ENCODE results near the gene NFATC3. TPM values are rescaled to one million over a fixed set of nuclear protein-coding genes. Genes with fewer than 3 reads are reported as not detected.

Gene NFATC3
- total RNA-seq, 2 donors from 2014 or later, result 94.5 to 101 TPM

- DNase-seq, result no peak
- no peak overlapping the region for H3K27ac Mint-ChIP-seq
- no peak for ATAC-seq
- H3K9me3 ChIP-seq (ENCODE audit: control insufficient read depth, low read length, poor library complexity, severe bottlenecking), result no peaks in the 10 kb centered on the region
- H3K4me1 Mint-ChIP-seq, result peaks cover 6% of the 10 kb centered on the region
- H3K4me3 Mint-ChIP-seq, result no peak overlapping the region
- peaks cover 4% of the 10 kb centered on the region for H3K36me3 Mint-ChIP-seq (ENCODE audit: low read depth)
- H3K27me3 Mint-ChIP-seq, result no peaks in the 10 kb centered on the region
Observed at GRCh38 chr16:68202091-68202519, 116.9 kb downstream of the NFATC3 start.

DNA sequence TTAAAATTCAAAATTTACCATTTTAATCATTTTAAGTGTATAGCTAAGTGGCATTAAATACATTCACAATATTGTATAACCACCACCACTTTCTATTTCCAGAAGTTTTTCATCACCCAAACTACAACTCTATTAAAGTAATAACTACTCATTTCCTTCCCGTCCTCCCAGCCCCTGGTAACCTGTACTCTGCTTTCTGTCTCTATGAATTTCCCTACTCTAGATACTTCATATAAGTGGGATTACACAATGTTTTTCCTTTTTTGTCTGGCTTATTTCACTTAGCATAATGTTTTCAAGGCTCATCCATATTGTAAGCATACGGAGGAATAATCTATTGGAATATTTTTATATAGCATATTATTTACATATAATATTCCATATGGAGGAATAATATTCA is 121.1 kb downstream of the NFATC3 start:
- Mint-ChIP-seq H3K36me3 (ENCODE audit: low read depth) (no peaks in the 10 kb centered on the region), H3K27ac (peak overlapping the region; percentile 53), H3K4me3 (no peak overlapping the region), H3K27me3 (no peaks in the 10 kb centered on the region), H3K4me1 (peaks cover 13% of the 10 kb centered on the region)
- no peak for DNase-seq
- H3K9me3 ChIP-seq (ENCODE audit: control insufficient read depth, low read length, poor library complexity, severe bottlenecking), result no peaks in the 10 kb centered on the region
- no peak for ATAC-seq

DNA sequence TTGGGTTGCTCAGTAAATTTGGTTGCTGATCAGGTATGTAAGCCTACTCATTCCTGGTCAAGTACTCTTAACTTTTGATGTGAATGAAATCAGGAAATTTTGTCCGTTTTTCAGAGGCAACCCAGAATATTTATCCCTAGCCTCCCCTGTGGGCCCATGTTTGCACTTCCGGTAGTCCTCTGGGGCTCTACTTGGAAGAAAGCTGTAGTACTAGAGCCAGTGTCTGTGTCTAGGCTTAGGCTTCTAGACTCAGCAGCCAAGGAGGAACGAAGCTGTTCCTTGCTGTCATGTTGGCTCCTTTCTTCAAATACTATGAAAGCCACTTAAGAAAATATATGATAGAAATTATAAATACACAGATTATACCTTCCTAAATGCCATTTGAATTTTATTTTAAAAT is 129.6 kb downstream of the NFATC3 start:
- DNase-seq, result no peak
- H3K4me3 Mint-ChIP-seq, result no peak overlapping the region
- peak overlapping the region; percentile 78 for H3K27ac Mint-ChIP-seq
- ATAC-seq, result no peak
- H3K4me1 Mint-ChIP-seq, result peaks cover 26% of the 10 kb centered on the region
- H3K36me3 Mint-ChIP-seq (ENCODE audit: low read depth), result peaks cover 5% of the 10 kb centered on the region
- H3K9me3 ChIP-seq (ENCODE audit: control insufficient read depth, low read length, poor library complexity, severe bottlenecking), result no peaks in the 10 kb centered on the region
- no peaks in the 10 kb centered on the region for H3K27me3 Mint-ChIP-seq

DNA sequence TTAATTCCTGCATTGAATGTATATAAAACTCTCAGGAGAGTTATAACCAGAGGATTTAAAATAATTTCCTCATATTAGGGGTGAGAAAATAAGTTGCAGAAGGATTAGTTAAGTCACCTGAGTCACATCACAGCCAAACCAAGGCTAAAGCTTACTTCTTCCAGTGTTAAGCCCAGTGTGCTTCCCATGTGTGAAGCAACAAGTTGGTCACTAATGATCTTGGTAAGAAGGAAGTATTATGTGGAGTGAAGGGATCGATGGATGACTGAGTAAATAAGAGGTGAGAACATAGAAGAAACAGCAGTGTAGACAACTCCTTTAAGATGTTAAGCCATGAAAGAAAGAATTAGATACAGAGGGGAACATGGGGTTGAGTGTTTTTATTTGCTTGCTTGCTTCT is 130.1 kb downstream of the NFATC3 start:
- Mint-ChIP-seq H3K27me3 (no peaks in the 10 kb centered on the region), H3K27ac (peak overlapping the region; percentile 78), H3K36me3 (ENCODE audit: low read depth) (peaks cover 5% of the 10 kb centered on the region), H3K4me1 (peaks cover 24% of the 10 kb centered on the region), H3K4me3 (no peak overlapping the region)
- ATAC-seq (no peak), DNase-seq (no peak)
- H3K9me3 ChIP-seq (ENCODE audit: control insufficient read depth, low read length, poor library complexity, severe bottlenecking), result no peaks in the 10 kb centered on the region

- Mint-ChIP-seq H3K4me3 (no peak overlapping the region), H3K36me3 (ENCODE audit: low read depth) (peaks cover 5% of the 10 kb centered on the region), H3K4me1 (peaks cover 21% of the 10 kb centered on the region), H3K27me3 (no peaks in the 10 kb centered on the region), H3K27ac (peak overlapping the region; percentile 78)
- no peak for ATAC-seq
- no peak for DNase-seq
- H3K9me3 ChIP-seq (ENCODE audit: control insufficient read depth, low read length, poor library complexity, severe bottlenecking), result no peaks in the 10 kb centered on the region
Observed at GRCh38 chr16:68216240-68216639, 131.1 kb downstream of the NFATC3 start.

DNA sequence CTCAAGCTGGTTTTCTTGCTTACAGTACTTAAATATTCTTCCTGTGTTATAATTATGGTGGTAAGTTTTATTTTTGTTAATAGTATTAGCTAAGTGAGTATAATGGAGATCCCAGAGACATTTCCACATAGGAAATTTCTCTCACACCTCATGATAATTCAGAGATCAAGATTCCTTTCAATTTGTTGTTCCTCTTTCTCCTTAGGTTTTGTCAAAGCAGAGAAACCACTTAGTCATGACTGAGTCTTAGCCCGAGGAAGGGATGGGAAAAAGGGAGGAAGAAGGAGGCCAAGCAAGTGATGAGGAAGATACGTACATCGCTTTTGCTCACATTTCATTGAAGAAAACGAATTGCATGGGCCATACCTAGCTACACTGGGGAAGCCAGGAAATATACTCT is 132.3 kb downstream of the NFATC3 start:
- no peak for ATAC-seq
- Mint-ChIP-seq H3K36me3 (ENCODE audit: low read depth) (peaks cover 5% of the 10 kb centered on the region), H3K4me3 (no peak overlapping the region), H3K27ac (no peak overlapping the region), H3K27me3 (no peaks in the 10 kb centered on the region), H3K4me1 (peaks cover 11% of the 10 kb centered on the region)
- no peaks in the 10 kb centered on the region for H3K9me3 ChIP-seq (ENCODE audit: control insufficient read depth, low read length, poor library complexity, severe bottlenecking)
- DNase-seq, result no peak

DNA sequence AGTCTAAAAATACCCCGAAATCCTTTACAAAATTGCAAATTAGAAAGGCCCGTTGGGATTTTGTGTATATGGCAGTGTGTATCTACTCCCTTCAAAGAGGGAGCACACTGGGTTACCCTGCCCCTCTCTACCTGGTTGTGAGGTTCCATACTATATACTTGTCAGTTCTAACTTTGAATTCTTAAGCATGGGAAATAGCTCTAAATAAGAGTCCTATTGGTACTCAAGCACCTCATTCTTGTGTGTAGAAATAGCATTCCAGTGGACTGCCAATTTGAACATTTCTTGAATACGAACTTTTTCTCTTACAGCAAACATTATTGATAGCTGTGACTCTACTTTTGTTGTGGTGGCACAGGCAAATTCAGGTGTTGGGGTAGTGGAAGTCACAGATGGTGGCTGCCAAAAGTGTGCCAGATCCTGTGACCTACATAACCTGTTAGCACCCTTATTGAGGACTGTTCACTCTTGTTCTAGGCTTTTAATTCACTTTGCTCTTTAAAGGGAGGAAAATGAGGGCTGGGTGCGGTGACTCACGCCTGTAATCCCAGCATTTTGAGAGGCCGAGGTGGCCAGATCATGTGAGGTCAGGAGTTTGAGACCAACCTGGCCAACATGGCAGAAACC is 134.7 kb downstream of the NFATC3 start:
- peaks cover 5% of the 10 kb centered on the region for H3K36me3 Mint-ChIP-seq (ENCODE audit: low read depth)
- H3K27me3 Mint-ChIP-seq, result no peaks in the 10 kb centered on the region
- peak overlapping the region; percentile 72 for H3K27ac Mint-ChIP-seq
- H3K9me3 ChIP-seq (ENCODE audit: control insufficient read depth, low read length, poor library complexity, severe bottlenecking), result no peaks in the 10 kb centered on the region
- no peak for DNase-seq
- no peak for ATAC-seq
- no peak overlapping the region for H3K4me3 Mint-ChIP-seq
- H3K4me1 Mint-ChIP-seq, result peaks cover 11% of the 10 kb centered on the region

GRCh38 chr16:68223072-68223471 is 137.9 kb downstream of the NFATC3 start:
- H3K27me3 Mint-ChIP-seq, result no peaks in the 10 kb centered on the region
- no peaks in the 10 kb centered on the region for H3K9me3 ChIP-seq (ENCODE audit: control insufficient read depth, low read length, poor library complexity, severe bottlenecking)
- no peak for ATAC-seq
- DNase-seq, result no peak
- no peaks in the 10 kb centered on the region for H3K36me3 Mint-ChIP-seq (ENCODE audit: low read depth)
- H3K4me1 Mint-ChIP-seq, result peaks cover 22% of the 10 kb centered on the region
- H3K4me3 Mint-ChIP-seq, result no peak overlapping the region
- no peak overlapping the region for H3K27ac Mint-ChIP-seq

DNA sequence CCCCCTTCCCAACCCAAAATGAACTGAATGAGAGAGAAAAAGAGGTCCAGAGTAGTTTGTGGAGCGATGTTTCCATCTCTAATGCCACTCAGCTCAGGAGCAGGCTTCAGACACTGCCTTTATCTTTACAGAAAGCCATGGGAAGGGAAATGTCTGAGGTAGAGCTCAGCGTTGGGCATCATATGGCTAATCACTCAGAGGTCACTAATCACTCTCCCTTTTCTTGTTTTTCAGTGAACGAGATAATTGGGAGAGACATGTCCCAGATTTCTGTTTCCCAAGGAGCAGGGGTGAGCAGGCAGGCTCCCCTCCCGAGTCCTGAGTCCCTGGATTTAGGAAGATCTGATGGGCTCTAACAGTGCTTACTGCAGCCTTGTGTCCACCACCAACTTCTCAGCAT is 140.9 kb downstream of the NFATC3 start:
- DNase-seq, result no peak
- H3K27ac Mint-ChIP-seq, result peak overlapping the region; percentile 47
- no peaks in the 10 kb centered on the region for H3K36me3 Mint-ChIP-seq (ENCODE audit: low read depth)
- ATAC-seq, result no peak
- H3K4me1 Mint-ChIP-seq, result peaks cover 22% of the 10 kb centered on the region
- H3K9me3 ChIP-seq (ENCODE audit: control insufficient read depth, low read length, poor library complexity, severe bottlenecking), result no peaks in the 10 kb centered on the region
- H3K27me3 Mint-ChIP-seq, result no peaks in the 10 kb centered on the region
- H3K4me3 Mint-ChIP-seq, result no peak overlapping the region

- no peak overlapping the region for H3K4me3 Mint-ChIP-seq
- H3K9me3 ChIP-seq (ENCODE audit: control insufficient read depth, low read length, poor library complexity, severe bottlenecking), result no peaks in the 10 kb centered on the region
- H3K36me3 Mint-ChIP-seq (ENCODE audit: low read depth), result no peaks in the 10 kb centered on the region
- H3K4me1 Mint-ChIP-seq, result peaks cover 22% of the 10 kb centered on the region
- H3K27me3 Mint-ChIP-seq, result no peaks in the 10 kb centered on the region
- peak overlapping the region; percentile 47 for H3K27ac Mint-ChIP-seq
- ATAC-seq (peak; percentile 20), DNase-seq (no peak)
Observed at GRCh38 chr16:68227183-68227793, 142.1 kb downstream of the NFATC3 start.

DNA sequence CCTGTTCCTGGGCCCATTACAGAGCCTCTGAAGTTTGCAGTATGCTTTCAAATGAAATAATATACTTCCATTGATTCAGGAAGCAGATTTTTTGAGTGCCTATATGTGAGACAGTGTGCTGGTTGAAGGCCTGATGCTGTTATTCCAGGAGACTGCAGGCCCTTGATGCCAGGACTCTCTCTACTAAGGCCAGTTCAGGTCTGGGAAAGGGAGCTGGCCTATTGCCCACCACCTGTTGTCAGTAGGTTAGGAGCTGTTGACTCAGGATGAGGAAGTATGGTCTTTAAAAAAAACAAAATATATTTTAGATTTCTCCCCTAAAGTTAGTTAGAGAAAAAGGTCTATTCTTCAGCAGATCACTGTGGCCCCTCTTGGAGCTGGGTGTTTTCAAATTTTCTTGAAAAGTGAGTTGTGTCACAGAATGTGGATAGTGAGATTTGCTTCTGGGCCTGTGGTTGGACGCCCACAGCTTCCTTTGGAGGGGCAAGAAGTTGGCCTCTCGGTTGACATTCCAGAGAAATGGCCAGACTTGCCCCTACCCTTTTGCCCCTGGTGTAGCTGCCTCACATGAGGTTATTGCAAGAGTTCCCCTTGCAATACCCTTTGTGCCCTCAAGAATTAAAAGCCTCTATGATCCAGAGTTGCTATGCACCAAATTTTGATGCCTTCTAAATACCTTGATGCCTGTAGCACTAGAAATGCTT is 142.8 kb downstream of the NFATC3 start:
- Mint-ChIP-seq H3K4me1 (peaks cover 22% of the 10 kb centered on the region), H3K36me3 (ENCODE audit: low read depth) (no peaks in the 10 kb centered on the region), H3K27ac (peak overlapping the region; percentile 47), H3K27me3 (no peaks in the 10 kb centered on the region), H3K4me3 (no peak overlapping the region)
- DNase-seq, result no peak
- no peak for ATAC-seq
- no peaks in the 10 kb centered on the region for H3K9me3 ChIP-seq (ENCODE audit: control insufficient read depth, low read length, poor library complexity, severe bottlenecking)

GRCh38 chr16:68228652-68229051 is 143.5 kb downstream of the NFATC3 start:
- DNase-seq (no peak), ATAC-seq (no peak)
- Mint-ChIP-seq H3K36me3 (ENCODE audit: low read depth) (no peaks in the 10 kb centered on the region), H3K27ac (no peak overlapping the region), H3K4me3 (no peak overlapping the region), H3K4me1 (peaks cover 26% of the 10 kb centered on the region), H3K27me3 (no peaks in the 10 kb centered on the region)
- no peaks in the 10 kb centered on the region for H3K9me3 ChIP-seq (ENCODE audit: control insufficient read depth, low read length, poor library complexity, severe bottlenecking)

- no peaks in the 10 kb centered on the region for H3K36me3 Mint-ChIP-seq (ENCODE audit: low read depth)
Observed at GRCh38 chr16:68229431-68230175, 144.4 kb downstream of the NFATC3 start.

More at GRCh38 chr16:68229431-68230175, 144.4 kb downstream of the NFATC3 start:
- ATAC-seq (peak; percentile 52), DNase-seq (no peak)
- Mint-ChIP-seq H3K4me3 (no peak overlapping the region), H3K27me3 (no peaks in the 10 kb centered on the region), H3K27ac (peak overlapping the region; percentile 3), H3K4me1 (peaks cover 28% of the 10 kb centered on the region)
- H3K9me3 ChIP-seq (ENCODE audit: control insufficient read depth, low read length, poor library complexity, severe bottlenecking), result no peaks in the 10 kb centered on the region

Data from T-helper 17 cell (primary cell).